ENCODE results near the gene SGPP2.

The SGPP2 gene

GRCh38 chr2:222418739-222419138, 5.6 kb upstream of the SGPP2 start:
- no peak overlapping the region for H3K4me3 ChIP-seq (ENCODE audit: low read depth, low read length)
- no peak for TF ChIP-seq CTCF (IDR thresholded peaks at IDR 0.05; ENCODE audit: low read depth, low read length, missing control alignments)
- no peak for DNase-seq (ENCODE audit: low read depth)

- no peak for DNase-seq (ENCODE audit: low read depth)
- H3K4me3 ChIP-seq (ENCODE audit: low read depth, low read length): no peak overlapping the region
- TF ChIP-seq CTCF (IDR thresholded peaks at IDR 0.05; ENCODE audit: low read depth, low read length, missing control alignments): no peak
Measured at GRCh38 chr2:222420508-222420907, 3.8 kb upstream of the SGPP2 start.

GRCh38 chr2:222421626-222422025, 2.7 kb upstream of the SGPP2 start:
- no peak for TF ChIP-seq CTCF (IDR thresholded peaks at IDR 0.05; ENCODE audit: low read depth, low read length, missing control alignments)
- no peak overlapping the region for H3K4me3 ChIP-seq (ENCODE audit: low read depth, low read length)
- no peak for DNase-seq (ENCODE audit: low read depth)

- peak overlapping the region; percentile 86; the same call in 1 of the 2 replicates for H3K4me3 ChIP-seq (ENCODE audit: low read depth, low read length)
- TF ChIP-seq CTCF (IDR thresholded peaks at IDR 0.05; ENCODE audit: low read depth, low read length, missing control alignments): no peak
- no peak for DNase-seq (ENCODE audit: low read depth)
Measured at GRCh38 chr2:222423186-222423585, 1.2 kb upstream of the SGPP2 start.

- peak; percentile 67 for DNase-seq (ENCODE audit: low read depth)
- peak overlapping the region; percentile 86 for H3K4me3 ChIP-seq (ENCODE audit: low read depth, low read length)
- no peak for TF ChIP-seq CTCF (IDR thresholded peaks at IDR 0.05; ENCODE audit: low read depth, low read length, missing control alignments)
Measured at GRCh38 chr2:222423632-222424275, 589 bp upstream of the SGPP2 start.

GRCh38 chr2:222424729-222425671, 657 bp downstream of the SGPP2 start:
- TF ChIP-seq CTCF (IDR thresholded peaks at IDR 0.05; ENCODE audit: low read depth, low read length, missing control alignments): no peak
- peak overlapping the region; percentile 86 for H3K4me3 ChIP-seq (ENCODE audit: low read depth, low read length)
- no peak for DNase-seq (ENCODE audit: low read depth)

Data from GM12864 (cell line).